IMR-90 (cell line): Measurements from ENCODE around the gene CACNA2D3. TPM values are rescaled to one million over a fixed set of nuclear protein-coding genes. Genes with fewer than 3 reads are reported as not detected.

Experiments
- ATAC-seq: fragments of 200-7000 bp; cut with Tn5 transposase; 2 replicates; pipeline ENCODE4 v1.9.1; 2020; ENCODE audit warnings: low read depth, mild to moderate bottlenecking, moderate library complexity
- BruUV-seq: library from RNA; stranded (reverse); fragments of 400-500 nt; replicated peaks from 2 replicates; lab custom pipeline; 2021; lab: Mats Ljungman, UMichigan
- CTCF ChIA-PET: fragments of 300-600 bp; formaldehyde crosslinking; extraction: SDS; loops from one replicate; lab custom pipeline; 2021; ENCODE audit warnings: antibody characterized with exemption; lab: Yijun Ruan, JAX
- POLR2A ChIA-PET: fragments of 300-600 bp; sonication (Branson Sonifier 250); formaldehyde crosslinking; loops from one replicate; lab custom pipeline; 2022; ENCODE audit warnings: antibody characterized with exemption; ENCODE audit not compliant: unreplicated experiment; lab: Charles Lee
- DNase-seq: peaks from one replicate; pipeline ENCODE4 v3.0.0; 2013
- H2AFZ ChIP-seq: replicated peaks from 2 replicates; pipeline ENCODE3; 2013; ENCODE audit warnings: low read length, mild to moderate bottlenecking; ENCODE audit not compliant: poor library complexity
- H2AK5ac ChIP-seq: 2 replicates; pipeline ENCODE4 v1.6.1; 2013; ENCODE audit warnings: low read depth, low read length, inconsistent platforms
- H2AK9ac ChIP-seq: replicated peaks from 2 replicates; pipeline ENCODE3; 2013; ENCODE audit warnings: mild to moderate bottlenecking, low read depth, low read length, moderate library complexity; ENCODE audit not compliant: poor library complexity
- H2BK120ac ChIP-seq: 2 replicates; pipeline ENCODE4 v1.6.1; 2013; ENCODE audit warnings: low read depth, low read length, inconsistent platforms
- H2BK15ac ChIP-seq: 3 replicates; pipeline ENCODE4 v1.6.1; 2013; ENCODE audit warnings: low read depth, low read length, inconsistent platforms
- H2BK20ac ChIP-seq: 2 replicates; pipeline ENCODE4 v1.6.1; 2013; ENCODE audit warnings: low read depth, mild to moderate bottlenecking, inconsistent platforms, low read length, moderate library complexity
- H2BK5ac ChIP-seq: 2 replicates; pipeline ENCODE4 v1.6.1; 2013; ENCODE audit warnings: mild to moderate bottlenecking, low read depth, low read length, inconsistent platforms; ENCODE audit not compliant: poor library complexity, severe bottlenecking
- H3K14ac ChIP-seq: replicated peaks from 2 replicates; pipeline ENCODE4 v1.6.1; 2013; ENCODE audit warnings: low read depth, low read length, inconsistent platforms
- H3K18ac ChIP-seq: 2 replicates; pipeline ENCODE4 v1.6.1; 2013; ENCODE audit warnings: low read depth, low read length, control low read depth
- H3K23ac ChIP-seq: 2 replicates; pipeline ENCODE4 v1.6.1; 2013; ENCODE audit warnings: low read depth, low read length, inconsistent platforms
- H3K27ac ChIP-seq: 2 replicates; pipeline ENCODE4 v1.5.1; 2013; ENCODE audit warnings: mild to moderate bottlenecking, control low read depth, low read length; ENCODE audit not compliant: insufficient read depth
- H3K27me3 ChIP-seq: 2 replicates; pipeline ENCODE4 v1.6.1; 2013; ENCODE audit warnings: low read length; ENCODE audit not compliant: control insufficient read depth, insufficient read depth
- H3K36me3 ChIP-seq: 2 replicates; pipeline ENCODE4 v1.6.1; 2013; ENCODE audit warnings: low read length, mixed read lengths; ENCODE audit not compliant: control insufficient read depth, insufficient read depth
- H3K4ac ChIP-seq: 2 replicates; pipeline ENCODE4 v1.6.1; 2013; ENCODE audit warnings: low read depth, low read length, inconsistent platforms
- H3K4me1 ChIP-seq: 2 replicates; pipeline ENCODE4 v1.6.1; 2013; ENCODE audit warnings: low read length, mixed read lengths; ENCODE audit not compliant: control insufficient read depth, insufficient read depth
- H3K4me2 ChIP-seq: 2 replicates; pipeline ENCODE4 v1.6.1; 2013; ENCODE audit warnings: low read depth, mild to moderate bottlenecking, control low read depth, low read length, moderate library complexity
- H3K4me3 ChIP-seq: 2 replicates; pipeline ENCODE4 v1.5.1; 2013; ENCODE audit warnings: low read depth, mild to moderate bottlenecking, control low read depth, low read length, moderate library complexity; ENCODE audit not compliant: insufficient read depth
- H3K56ac ChIP-seq: 2 replicates; pipeline ENCODE4 v1.6.1; 2013; ENCODE audit warnings: low read length, inconsistent platforms; ENCODE audit not compliant: insufficient read depth; ENCODE audit errors: extremely low read depth
- H3K79me1 ChIP-seq, 2 experiments: 2 replicates each; pipeline ENCODE4 v1.6.1; 2013; ENCODE audit warnings: low read length in 2 of 2, inconsistent platforms in 1 of 2, low read depth in 1 of 2
- H3K9ac ChIP-seq: 2 replicates; pipeline ENCODE4 v1.6.1; 2013; ENCODE audit warnings: low read depth, low read length, control low read depth
- H3K9me1 ChIP-seq: 2 replicates; pipeline ENCODE4 v1.6.1; 2013; ENCODE audit warnings: low read length, inconsistent platforms; ENCODE audit not compliant: insufficient read depth
- H3K9me3 ChIP-seq: 2 replicates; pipeline ENCODE4 v1.6.1; 2013; ENCODE audit warnings: low read length; ENCODE audit not compliant: control insufficient read depth, insufficient read depth
- H4K20me1 ChIP-seq: 2 replicates; pipeline ENCODE4 v1.6.1; 2013; ENCODE audit warnings: low read length, inconsistent platforms; ENCODE audit not compliant: insufficient read depth
- H4K5ac ChIP-seq: 2 replicates; pipeline ENCODE4 v1.6.1; 2013; ENCODE audit warnings: mild to moderate bottlenecking, low read depth, low read length, control low read depth
- H4K8ac ChIP-seq, 2 experiments: 2 replicates each; pipeline ENCODE4 v1.6.1; 2013; ENCODE audit warnings: low read depth in 2 of 2, low read length in 2 of 2, control low read depth in 1 of 2, inconsistent platforms in 1 of 2
- H4K91ac ChIP-seq: 2 replicates; pipeline ENCODE4 v1.6.1; 2013; ENCODE audit warnings: low read depth, low read length, inconsistent platforms; ENCODE audit not compliant: insufficient read depth
- BHLHE40 ChIP-seq: fragments of 150-350 bp; IDR thresholded peaks from 2 replicates; pipeline ENCODE4 v1.6.1; 2016; ENCODE audit warnings: mild to moderate bottlenecking, low read depth, low read length
- CEBPB ChIP-seq: IDR thresholded peaks from 2 replicates; pipeline ENCODE4 v1.6.1; 2012; ENCODE audit warnings: low read depth, low read length, improper control_type of control experiment
- CHD1 ChIP-seq: IDR thresholded peaks from 2 replicates; pipeline ENCODE4 v1.6.1; 2012; ENCODE audit warnings: low read depth, low read length, improper control_type of control experiment
- ELK1 ChIP-seq: fragments of 150-350 bp; IDR thresholded peaks from 2 replicates; pipeline ENCODE4 v1.6.1; 2016; ENCODE audit warnings: low read depth, mild to moderate bottlenecking, low read length, moderate library complexity, borderline replicate concordance
- FOS ChIP-seq: fragments of 150-350 bp; IDR thresholded peaks from 2 replicates; pipeline ENCODE4 v1.6.1; 2016; ENCODE audit warnings: low read depth, low read length
- MAFK ChIP-seq: IDR thresholded peaks from 2 replicates; pipeline ENCODE4 v1.6.1; 2012; ENCODE audit warnings: low read depth, low read length, improper control_type of control experiment
- MAZ ChIP-seq: IDR thresholded peaks from 2 replicates; pipeline ENCODE4 v1.6.1; 2012; ENCODE audit warnings: low read depth, mild to moderate bottlenecking, low read length, improper control_type of control experiment, moderate library complexity, borderline replicate concordance
- MXI1 ChIP-seq: IDR thresholded peaks from 2 replicates; pipeline ENCODE4 v1.6.1; 2012; ENCODE audit warnings: low read depth, mild to moderate bottlenecking, low read length, moderate library complexity, borderline replicate concordance
- NFE2L2 ChIP-seq: fragments of 150-350 bp; IDR thresholded peaks from 2 replicates; pipeline ENCODE4 v1.6.1; 2016; ENCODE audit warnings: low read depth, mild to moderate bottlenecking, low read length
- POLR2A ChIP-seq: IDR thresholded peaks from 2 replicates; pipeline ENCODE4 v1.6.1; 2012; ENCODE audit warnings: mild to moderate bottlenecking, low read depth, low read length
- RAD21 ChIP-seq: IDR thresholded peaks from 2 replicates; pipeline ENCODE4 v1.6.1; 2012; ENCODE audit warnings: low read length, improper control_type of control experiment
- RCOR1 ChIP-seq: IDR thresholded peaks from 2 replicates; pipeline ENCODE4 v1.6.1; 2012; ENCODE audit warnings: mild to moderate bottlenecking, low read length, improper control_type of control experiment; ENCODE audit not compliant: insufficient replicate concordance
- RFX5 ChIP-seq: IDR thresholded peaks from 2 replicates; pipeline ENCODE4 v1.8.0; 2012; ENCODE audit warnings: low read depth, mild to moderate bottlenecking, low read length, moderate library complexity
- SMC3 ChIP-seq: fragments of 150-350 bp; IDR thresholded peaks from 2 replicates; pipeline ENCODE4 v1.6.1; 2016; ENCODE audit warnings: low read depth, mild to moderate bottlenecking, antibody characterized with exemption, low read length, moderate library complexity
- WGBS, 2 experiments: methylation state at CpG; one replicate each; pipeline versions ENCODE4 v1.1.5 to v1.1.7; 2013; ENCODE audit warnings: missing lambda C conversion rate in 2 of 2; ENCODE audit not compliant: insufficient read length in 1 of 2; ENCODE audit errors: extremely low coverage in 2 of 2; 5-methylcytosine and 5-hydroxymethylcytosine counted together
- dilution Hi-C: fragments of 300-500 bp; cut with HindIII; formaldehyde crosslinking; loops from one replicate; pipeline ENCODE4 v1.14.3; 2018; ENCODE audit warnings: low sequenced_read_pairs; ENCODE audit not compliant: unreplicated experiment
- in situ Hi-C: fragments of 300-500 bp; cut with MboI; formaldehyde crosslinking; loops from 3 replicates; pipeline ENCODE4 v1.14.3; 2019; ENCODE audit warnings: low sequenced_read_pairs, inconsistent platforms, mixed read lengths
- intact Hi-C: fragments of 100-400 bp; cut with micrococcal nuclease; formaldehyde crosslinking; loops from 2 replicates; pipeline ENCODE4 v1.10.0; 2022
- polyA plus RNA-seq, 3 experiments: library from polyadenylated mRNA; depleted of rRNA; stranded (reverse); fragments of >200 nt; gene quantifications; 2 replicates each; pipeline ENCODE4 v1.2.3, GENCODE V29; 2012; ENCODE audit warnings: low replicate concordance in 1 of 3
- total RNA-seq: library from RNA; depleted of rRNA; stranded (reverse); fragments of >200 nt; gene quantifications from 2 replicates; pipeline ENCODE4 v1.2.3, GENCODE V29; 2012
- TF ChIP-seq, protein P1 (sequence below): fragments of 150-350 bp; IDR thresholded peaks from 2 replicates; pipeline ENCODE4 v1.6.1; 2017; ENCODE audit warnings: mild to moderate bottlenecking, antibody characterized with exemption, low read length, low read depth
- TF ChIP-seq, protein P2 (sequence below): conservative IDR thresholded peaks from 2 replicates; pipeline ENCODE4 v1.5.1; 2012; ENCODE audit warnings: mild to moderate bottlenecking, low read depth, low read length, improper control_type of control experiment

Gene CACNA2D3
- total and polyA plus RNA-seq, 2 of the 4 experiments (the other 2 are of a cell fraction): 0.36 to 0.41 TPM

DNA sequence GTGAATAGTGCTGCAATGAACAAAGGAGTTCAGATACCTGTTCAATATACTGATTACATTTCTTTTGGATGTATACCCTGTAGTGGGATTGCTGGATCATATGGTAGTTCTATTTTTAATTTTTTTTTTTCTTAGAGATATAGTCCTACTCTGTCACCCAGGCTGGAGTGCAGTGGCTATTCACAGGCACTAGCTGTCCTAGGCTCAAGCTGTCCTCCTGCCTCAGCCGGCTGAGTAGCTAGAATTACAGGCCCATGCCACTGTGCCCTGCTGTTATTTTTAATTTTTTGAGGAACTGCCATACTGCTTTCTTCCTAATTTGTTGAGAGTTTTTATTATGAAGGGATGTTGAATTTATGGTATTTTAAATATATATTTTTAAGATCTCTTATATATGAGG, 23.0 kb upstream of the CACNA2D3 start:
- Histone ChIP-seq H3K79me1 (no peaks in the 10 kb centered on the region), H3K36me3 (no peaks in the 10 kb centered on the region), H3K9ac (no peak overlapping the region), H4K20me1 (no peaks in the 10 kb centered on the region), H2AK9ac (no peak overlapping the region), H4K8ac (no peak overlapping the region), H2BK5ac (no peak overlapping the region), H2BK120ac (no peak overlapping the region), H3K4me3 (no peak overlapping the region), H3K4ac (no peak overlapping the region), H2BK20ac (no peak overlapping the region), H3K4me1 (no peaks in the 10 kb centered on the region), H3K4me2 (no peak overlapping the region), H3K27me3 (no peaks in the 10 kb centered on the region), H4K5ac (no peak overlapping the region), H2AK5ac (no peak overlapping the region), H4K91ac (no peak overlapping the region), H3K18ac (no peak overlapping the region), H3K23ac (no peak overlapping the region), H2AFZ (no peak overlapping the region), H3K14ac (no peak overlapping the region), H3K27ac (no peak overlapping the region), H3K9me3 (no peaks in the 10 kb centered on the region; the same call in 1 of the 2 replicates), H3K56ac (no peak overlapping the region), H3K9me1 (no peaks in the 10 kb centered on the region), H2BK15ac (no peak overlapping the region)
- WGBS, 2 experiments: 83% methylated on average over 1 of the region's 1 CpG; no CpG with 5 or more reads in 1 of the 2 experiments
- DNase-seq (no peak), ATAC-seq (no peak)
- dilution Hi-C loops: no loop called here
- intact Hi-C loops: no loop called here
- in situ Hi-C loops: no loop called here
- TF ChIP-seq BHLHE40 (no peak), RCOR1 (no peak), RAD21 (no peak), NFE2L2 (no peak), MAZ (no peak), FOS (no peak), ELK1 (no peak), CEBPB (no peak), SMC3 (no peak), MAFK (no peak), MXI1 (no peak), CHD1 (no peak), POLR2A (no peak), RFX5 (no peak)
- TF ChIP-seq, protein P1, sequence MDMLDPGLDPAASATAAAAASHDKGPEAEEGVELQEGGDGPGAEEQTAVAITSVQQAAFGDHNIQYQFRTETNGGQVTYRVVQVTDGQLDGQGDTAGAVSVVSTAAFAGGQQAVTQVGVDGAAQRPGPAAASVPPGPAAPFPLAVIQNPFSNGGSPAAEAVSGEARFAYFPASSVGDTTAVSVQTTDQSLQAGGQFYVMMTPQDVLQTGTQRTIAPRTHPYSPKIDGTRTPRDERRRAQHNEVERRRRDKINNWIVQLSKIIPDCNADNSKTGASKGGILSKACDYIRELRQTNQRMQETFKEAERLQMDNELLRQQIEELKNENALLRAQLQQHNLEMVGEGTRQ: no peak
- TF ChIP-seq, protein P2, sequence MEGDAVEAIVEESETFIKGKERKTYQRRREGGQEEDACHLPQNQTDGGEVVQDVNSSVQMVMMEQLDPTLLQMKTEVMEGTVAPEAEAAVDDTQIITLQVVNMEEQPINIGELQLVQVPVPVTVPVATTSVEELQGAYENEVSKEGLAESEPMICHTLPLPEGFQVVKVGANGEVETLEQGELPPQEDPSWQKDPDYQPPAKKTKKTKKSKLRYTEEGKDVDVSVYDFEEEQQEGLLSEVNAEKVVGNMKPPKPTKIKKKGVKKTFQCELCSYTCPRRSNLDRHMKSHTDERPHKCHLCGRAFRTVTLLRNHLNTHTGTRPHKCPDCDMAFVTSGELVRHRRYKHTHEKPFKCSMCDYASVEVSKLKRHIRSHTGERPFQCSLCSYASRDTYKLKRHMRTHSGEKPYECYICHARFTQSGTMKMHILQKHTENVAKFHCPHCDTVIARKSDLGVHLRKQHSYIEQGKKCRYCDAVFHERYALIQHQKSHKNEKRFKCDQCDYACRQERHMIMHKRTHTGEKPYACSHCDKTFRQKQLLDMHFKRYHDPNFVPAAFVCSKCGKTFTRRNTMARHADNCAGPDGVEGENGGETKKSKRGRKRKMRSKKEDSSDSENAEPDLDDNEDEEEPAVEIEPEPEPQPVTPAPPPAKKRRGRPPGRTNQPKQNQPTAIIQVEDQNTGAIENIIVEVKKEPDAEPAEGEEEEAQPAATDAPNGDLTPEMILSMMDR: no peak
- BruUV-seq: no TSS peak
- ChIA-PET CTCF (no interaction called here), POLR2A (no interaction called here)
